GM23338 (cell line): ENCODE data around the gene CRYGA.

ENCODE experiments used
- EZH2 ChIP-seq: fragments of 200-600 bp; sonication (generic); IDR thresholded peaks from one replicate; pipeline ENCODE4 v1.8.0; 2017; ENCODE audit warnings: antibody characterized with exemption, mild to moderate bottlenecking, low read depth; ENCODE audit not compliant: unreplicated experiment
- EZH2phosphoT487 ChIP-seq: fragments of 200-600 bp; sonication (generic); IDR thresholded peaks from one replicate; pipeline ENCODE4 v1.8.1; 2018; ENCODE audit warnings: antibody characterized with exemption; ENCODE audit not compliant: unreplicated experiment
- NANOG ChIP-seq: IDR thresholded peaks from 2 replicates; pipeline ENCODE4 v1.6.1; 2016; ENCODE audit warnings: antibody characterized with exemption, borderline replicate concordance
- POLR2AphosphoS5 ChIP-seq: IDR thresholded peaks from 2 replicates; pipeline ENCODE4 v1.6.1; 2016; ENCODE audit warnings: antibody characterized with exemption, low read depth
- ZNF331 ChIP-seq: fragments of 250-450 bp; sonication (Bioruptor Pico); IDR thresholded peaks from 2 replicates; pipeline ENCODE4 v1.5.0; 2020; ENCODE audit warnings: low read depth, mild to moderate bottlenecking, moderate library complexity
- TF ChIP-seq, protein P1 (sequence below), 2 experiments: fragments of 200-600 bp in 1 of 2; sonication (generic) in 1 of 2; conservative IDR thresholded peaks; 2 replicates each; pipeline versions ENCODE4 v1.5.1 to v1.6.1; 2016 to 2017; ENCODE audit warnings: antibody characterized with exemption in 2 of 2, low read depth in 2 of 2, mild to moderate bottlenecking in 2 of 2, moderate library complexity in 1 of 2
- TF ChIP-seq, protein P2 (sequence below): IDR thresholded peaks from 2 replicates; pipeline ENCODE4 v1.6.1; 2016; ENCODE audit warnings: antibody characterized with exemption
- TF ChIP-seq, protein P3 (sequence below): IDR thresholded peaks from one replicate; pipeline ENCODE4 v1.6.1; 2018; ENCODE audit warnings: antibody characterized with exemption; ENCODE audit not compliant: unreplicated experiment

DNA sequence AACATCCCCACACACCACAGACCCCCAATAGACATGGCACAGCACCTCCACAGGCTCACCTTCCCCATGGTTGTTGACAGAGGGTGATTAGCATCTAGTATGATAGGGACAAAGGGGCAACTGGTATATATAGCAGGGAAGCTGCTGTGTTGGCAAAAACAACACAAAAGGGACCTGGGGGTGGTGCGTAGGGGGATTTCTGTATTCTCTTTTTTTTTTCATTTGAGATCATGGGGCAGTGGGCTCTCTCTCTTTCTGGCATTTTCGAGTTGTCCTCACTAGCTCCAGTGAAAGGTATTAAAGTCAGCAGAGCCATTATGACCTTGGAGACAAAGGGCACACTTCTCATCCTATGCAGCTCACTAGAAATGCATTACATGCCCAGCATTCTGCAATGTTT lies at the start of gene CRYGA:
- TF ChIP-seq, protein P1, sequence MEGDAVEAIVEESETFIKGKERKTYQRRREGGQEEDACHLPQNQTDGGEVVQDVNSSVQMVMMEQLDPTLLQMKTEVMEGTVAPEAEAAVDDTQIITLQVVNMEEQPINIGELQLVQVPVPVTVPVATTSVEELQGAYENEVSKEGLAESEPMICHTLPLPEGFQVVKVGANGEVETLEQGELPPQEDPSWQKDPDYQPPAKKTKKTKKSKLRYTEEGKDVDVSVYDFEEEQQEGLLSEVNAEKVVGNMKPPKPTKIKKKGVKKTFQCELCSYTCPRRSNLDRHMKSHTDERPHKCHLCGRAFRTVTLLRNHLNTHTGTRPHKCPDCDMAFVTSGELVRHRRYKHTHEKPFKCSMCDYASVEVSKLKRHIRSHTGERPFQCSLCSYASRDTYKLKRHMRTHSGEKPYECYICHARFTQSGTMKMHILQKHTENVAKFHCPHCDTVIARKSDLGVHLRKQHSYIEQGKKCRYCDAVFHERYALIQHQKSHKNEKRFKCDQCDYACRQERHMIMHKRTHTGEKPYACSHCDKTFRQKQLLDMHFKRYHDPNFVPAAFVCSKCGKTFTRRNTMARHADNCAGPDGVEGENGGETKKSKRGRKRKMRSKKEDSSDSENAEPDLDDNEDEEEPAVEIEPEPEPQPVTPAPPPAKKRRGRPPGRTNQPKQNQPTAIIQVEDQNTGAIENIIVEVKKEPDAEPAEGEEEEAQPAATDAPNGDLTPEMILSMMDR (conservative IDR thresholded peaks at IDR 0.05; ENCODE audit: low read depth in 2 of 2) = no peak
- no peak for TF ChIP-seq NANOG
- TF ChIP-seq ZNF331 (CRISPR knock-in tag) = no peak
- no peak for TF ChIP-seq POLR2AphosphoS5
- TF ChIP-seq EZH2phosphoT487 = no peak
- TF ChIP-seq, protein P2, sequence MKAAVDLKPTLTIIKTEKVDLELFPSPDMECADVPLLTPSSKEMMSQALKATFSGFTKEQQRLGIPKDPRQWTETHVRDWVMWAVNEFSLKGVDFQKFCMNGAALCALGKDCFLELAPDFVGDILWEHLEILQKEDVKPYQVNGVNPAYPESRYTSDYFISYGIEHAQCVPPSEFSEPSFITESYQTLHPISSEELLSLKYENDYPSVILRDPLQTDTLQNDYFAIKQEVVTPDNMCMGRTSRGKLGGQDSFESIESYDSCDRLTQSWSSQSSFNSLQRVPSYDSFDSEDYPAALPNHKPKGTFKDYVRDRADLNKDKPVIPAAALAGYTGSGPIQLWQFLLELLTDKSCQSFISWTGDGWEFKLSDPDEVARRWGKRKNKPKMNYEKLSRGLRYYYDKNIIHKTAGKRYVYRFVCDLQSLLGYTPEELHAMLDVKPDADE = no peak
- no peak for TF ChIP-seq EZH2
- TF ChIP-seq, protein P3, sequence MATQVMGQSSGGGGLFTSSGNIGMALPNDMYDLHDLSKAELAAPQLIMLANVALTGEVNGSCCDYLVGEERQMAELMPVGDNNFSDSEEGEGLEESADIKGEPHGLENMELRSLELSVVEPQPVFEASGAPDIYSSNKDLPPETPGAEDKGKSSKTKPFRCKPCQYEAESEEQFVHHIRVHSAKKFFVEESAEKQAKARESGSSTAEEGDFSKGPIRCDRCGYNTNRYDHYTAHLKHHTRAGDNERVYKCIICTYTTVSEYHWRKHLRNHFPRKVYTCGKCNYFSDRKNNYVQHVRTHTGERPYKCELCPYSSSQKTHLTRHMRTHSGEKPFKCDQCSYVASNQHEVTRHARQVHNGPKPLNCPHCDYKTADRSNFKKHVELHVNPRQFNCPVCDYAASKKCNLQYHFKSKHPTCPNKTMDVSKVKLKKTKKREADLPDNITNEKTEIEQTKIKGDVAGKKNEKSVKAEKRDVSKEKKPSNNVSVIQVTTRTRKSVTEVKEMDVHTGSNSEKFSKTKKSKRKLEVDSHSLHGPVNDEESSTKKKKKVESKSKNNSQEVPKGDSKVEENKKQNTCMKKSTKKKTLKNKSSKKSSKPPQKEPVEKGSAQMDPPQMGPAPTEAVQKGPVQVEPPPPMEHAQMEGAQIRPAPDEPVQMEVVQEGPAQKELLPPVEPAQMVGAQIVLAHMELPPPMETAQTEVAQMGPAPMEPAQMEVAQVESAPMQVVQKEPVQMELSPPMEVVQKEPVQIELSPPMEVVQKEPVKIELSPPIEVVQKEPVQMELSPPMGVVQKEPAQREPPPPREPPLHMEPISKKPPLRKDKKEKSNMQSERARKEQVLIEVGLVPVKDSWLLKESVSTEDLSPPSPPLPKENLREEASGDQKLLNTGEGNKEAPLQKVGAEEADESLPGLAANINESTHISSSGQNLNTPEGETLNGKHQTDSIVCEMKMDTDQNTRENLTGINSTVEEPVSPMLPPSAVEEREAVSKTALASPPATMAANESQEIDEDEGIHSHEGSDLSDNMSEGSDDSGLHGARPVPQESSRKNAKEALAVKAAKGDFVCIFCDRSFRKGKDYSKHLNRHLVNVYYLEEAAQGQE = no peak
